Transverse colon (tissue), 4 donors: ENCODE data around the gene TMEM233.

Experiments
- CTCF ChIP-seq, 5 experiments: fragments of 200-600 bp in 3 of 5; fragments of 450-650 bp in 2 of 5; sonication (generic) in 3 of 5; IDR thresholded peaks; 1 replicate in 2 of 5; 2 replicates in 3 of 5; pipeline ENCODE4 v1.5.1; 2016 to 2017; ENCODE audit warnings: antibody characterized with exemption in 5 of 5, inconsistent platforms in 3 of 5, mild to moderate bottlenecking in 2 of 5, moderate library complexity in 1 of 5
- EP300 ChIP-seq: sonication (generic); formaldehyde crosslinking; IDR thresholded peaks from one replicate; pipeline ENCODE4 v1.6.1; 2017; ENCODE audit warnings: antibody characterized with exemption, low read depth
- POLR2AphosphoS5 ChIP-seq, 3 donors: sonication (generic); formaldehyde crosslinking; IDR thresholded peaks; one replicate each; pipeline ENCODE4 v1.6.1; 2016; ENCODE audit warnings: antibody characterized with exemption in 3 of 3

- TF ChIP-seq CTCF (IDR thresholded peaks at IDR 0.05), result no peak
- TF ChIP-seq EP300, result no peak
- no peak for TF ChIP-seq POLR2AphosphoS5 (IDR thresholded peaks at IDR 0.05)
Measured at GRCh38 chr12:119672194-119672593, 78.6 kb downstream of the TMEM233 start.
